ENCODE results near the gene NMRK1. TPM values are rescaled to one million over a fixed set of nuclear protein-coding genes. Genes with fewer than 3 reads are reported as not detected.

The NMRK1 gene
- total and polyA plus RNA-seq, 2 of the 13 experiments (the other 11 are each of a cell fraction or from before 2014, with no cell fraction given) = 9.1 to 12.9 TPM

GRCh38 chr9:75087824-75088645, at the start of gene NMRK1, which contains the start of gene OSTF1 (continued):
- TF ChIP-seq NRL (CRISPR knock-in tag; IDR thresholded peaks at IDR 0.05; ENCODE audit: borderline replicate concordance) (no peak), ZNF431 (CRISPR knock-in tag; IDR thresholded peaks at IDR 0.05; ENCODE audit: borderline replicate concordance, low read depth) (no peak; the same call in 1 of the 2 replicates), ZNF644 (CRISPR knock-in tag; IDR thresholded peaks at IDR 0.05; ENCODE audit: low read depth) (no peak), TOPORS (CRISPR knock-in tag; IDR thresholded peaks at IDR 0.05) (no peak), TFDP1 (CRISPR knock-in tag; IDR thresholded peaks at IDR 0.05; ENCODE audit: borderline replicate concordance) (peak; percentile 19; the same call in 1 of the 2 replicates), USF2 (IDR thresholded peaks at IDR 0.05; ENCODE audit: low read depth, low read length) (no peak), USF2 (CRISPR knock-in tag; IDR thresholded peaks at IDR 0.05; ENCODE audit: borderline replicate concordance) (no peak), SALL2 (CRISPR knock-in tag; IDR thresholded peaks at IDR 0.05) (0 out of 2 replicates have a peak, but pooled peaks have one; percentile 28), SMARCC2 (IDR thresholded peaks at IDR 0.05) (no peak), MBNL3 (CRISPR knock-in tag; conservative IDR thresholded peaks at IDR 0.05) (no peak), YEATS4 (CRISPR knock-in tag; IDR thresholded peaks at IDR 0.05; ENCODE audit: borderline replicate concordance) (peak; percentile 57; the same call in 1 of the 2 replicates), POLR2AphosphoS2 (IDR thresholded peaks at IDR 0.05; ENCODE audit: low read depth, low read length) (no peak), ZNF788 (CRISPR knock-in tag; IDR thresholded peaks at IDR 0.05; ENCODE audit: borderline replicate concordance) (0 out of 2 replicates have a peak, but pooled peaks have one; percentile 18), TFE3 (CRISPR knock-in tag; IDR thresholded peaks at IDR 0.05) (0 out of 2 replicates have a peak, but pooled peaks have one; percentile 18), RFX3 (CRISPR knock-in tag; IDR thresholded peaks at IDR 0.05) (no peak), ZNF430 (CRISPR knock-in tag; IDR thresholded peaks at IDR 0.05) (no peak), ZNF460 (CRISPR knock-in tag; IDR thresholded peaks at IDR 0.05; ENCODE audit: borderline replicate concordance) (no peak), HDAC1 (CRISPR knock-in tag; IDR thresholded peaks at IDR 0.05) (peak; percentile 53), KDM1A (CRISPR knock-in tag; IDR thresholded peaks at IDR 0.05) (no peak), NFAT5 (CRISPR knock-in tag; IDR thresholded peaks at IDR 0.05) (no peak)

Data from HepG2 (cell line).